ENCODE data around the gene C19orf25. TPM values are rescaled to one million over a fixed set of nuclear protein-coding genes. Genes with fewer than 3 reads are reported as not detected.

Gene C19orf25
- total and polyA plus RNA-seq, 2 donors (not counting 1 experiment from before 2014, with no cell fraction given), result 11.2 to 24.8 TPM

DNA sequence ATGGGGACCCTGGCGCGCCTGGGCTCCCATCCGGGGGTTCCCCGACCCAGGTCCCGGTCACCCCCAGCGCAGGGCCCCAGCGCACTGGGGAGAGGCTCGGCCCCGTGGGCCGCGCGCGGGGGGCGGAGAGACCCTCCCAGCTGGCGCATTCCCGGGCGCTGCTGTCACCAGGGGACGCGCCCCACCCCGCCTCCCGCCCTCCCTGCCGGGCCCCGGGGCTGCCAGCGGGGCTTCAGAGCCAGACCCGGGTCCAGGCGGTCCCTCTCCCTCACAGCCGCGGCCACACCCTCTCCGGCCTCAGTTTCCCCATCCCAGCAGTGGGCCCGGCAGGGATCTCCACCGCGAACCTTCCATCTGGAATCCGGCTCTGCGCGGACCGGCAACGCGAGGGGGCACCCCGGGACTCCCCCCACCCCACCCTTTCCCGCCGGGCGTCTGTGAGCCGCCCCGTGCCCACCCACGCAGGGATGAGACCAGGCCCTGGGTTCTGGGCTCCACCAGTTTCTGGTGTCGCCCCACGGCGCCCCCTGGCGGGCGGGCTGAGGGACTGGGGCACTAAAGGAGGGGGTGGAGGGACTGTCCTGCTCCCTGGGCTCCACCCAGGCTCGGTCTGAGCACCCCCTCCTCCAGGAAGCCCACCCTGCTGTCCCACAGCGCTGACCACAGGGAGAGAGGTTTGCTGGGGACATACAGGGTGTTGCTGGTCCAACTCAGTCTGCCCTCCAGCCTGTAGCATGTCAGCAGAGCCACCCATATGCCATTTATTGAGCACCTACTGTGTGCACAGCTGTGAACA, 34.7 kb upstream of the C19orf25 start:
- no peaks in the 10 kb centered on the region for H3K79me2 ChIP-seq (ENCODE audit: control insufficient read depth, insufficient read depth, low read length)
- no peak overlapping the region for H2AFZ ChIP-seq (ENCODE audit: low read length)
- peak overlapping the region; percentile 51 for H3K4me2 ChIP-seq (ENCODE audit: extremely low read depth, insufficient read depth, low read length)
- H3K36me3 ChIP-seq (ENCODE audit: control insufficient read depth, insufficient read depth, low read length), result no peaks in the 10 kb centered on the region
- no peak for TF ChIP-seq EZH2 (IDR thresholded peaks at IDR 0.05; ENCODE audit: low read length, missing control alignments)
- TF ChIP-seq, protein P1, sequence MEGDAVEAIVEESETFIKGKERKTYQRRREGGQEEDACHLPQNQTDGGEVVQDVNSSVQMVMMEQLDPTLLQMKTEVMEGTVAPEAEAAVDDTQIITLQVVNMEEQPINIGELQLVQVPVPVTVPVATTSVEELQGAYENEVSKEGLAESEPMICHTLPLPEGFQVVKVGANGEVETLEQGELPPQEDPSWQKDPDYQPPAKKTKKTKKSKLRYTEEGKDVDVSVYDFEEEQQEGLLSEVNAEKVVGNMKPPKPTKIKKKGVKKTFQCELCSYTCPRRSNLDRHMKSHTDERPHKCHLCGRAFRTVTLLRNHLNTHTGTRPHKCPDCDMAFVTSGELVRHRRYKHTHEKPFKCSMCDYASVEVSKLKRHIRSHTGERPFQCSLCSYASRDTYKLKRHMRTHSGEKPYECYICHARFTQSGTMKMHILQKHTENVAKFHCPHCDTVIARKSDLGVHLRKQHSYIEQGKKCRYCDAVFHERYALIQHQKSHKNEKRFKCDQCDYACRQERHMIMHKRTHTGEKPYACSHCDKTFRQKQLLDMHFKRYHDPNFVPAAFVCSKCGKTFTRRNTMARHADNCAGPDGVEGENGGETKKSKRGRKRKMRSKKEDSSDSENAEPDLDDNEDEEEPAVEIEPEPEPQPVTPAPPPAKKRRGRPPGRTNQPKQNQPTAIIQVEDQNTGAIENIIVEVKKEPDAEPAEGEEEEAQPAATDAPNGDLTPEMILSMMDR (conservative IDR thresholded peaks at IDR 0.05 in 1 of 2, IDR thresholded peaks at IDR 0.05 in 1 of 2; ENCODE audit: low read depth in 1 of 2, low read length in 2 of 2), result peak; percentile 47 to 50
- no peaks in the 10 kb centered on the region for H3K4me1 ChIP-seq (ENCODE audit: control insufficient read depth, extremely low read depth, insufficient read depth, low read length)
- peak overlapping the region in 3 of 4 experiments; percentile 12 to 67 (median 58) for H3K4me3 ChIP-seq (replicated peaks in 1 of 4; ENCODE audit: control extremely low read depth in 1 of 4, insufficient read depth in 1 of 4, low read depth in 3 of 4, low read length in 4 of 4)
- peaks cover 3% of the 10 kb centered on the region for H3K27me3 ChIP-seq (ENCODE audit: control insufficient read depth, insufficient read depth, low read length)
- DNase-seq (ENCODE audit: low read depth in 2 of 2), result peak; percentile 29 to 42
- H3K9me3 ChIP-seq (ENCODE audit: control insufficient read depth, insufficient read depth, low read depth, low read length), result no peaks in the 10 kb centered on the region
- H3K9ac ChIP-seq (ENCODE audit: insufficient read depth, low read length), result peak overlapping the region; percentile 66
- H4K20me1 ChIP-seq (ENCODE audit: control insufficient read depth, extremely low read depth, insufficient read depth, low read length), result no peaks in the 10 kb centered on the region
- H3K27ac ChIP-seq (ENCODE audit: insufficient read depth, low read length), result no peak overlapping the region

DNA sequence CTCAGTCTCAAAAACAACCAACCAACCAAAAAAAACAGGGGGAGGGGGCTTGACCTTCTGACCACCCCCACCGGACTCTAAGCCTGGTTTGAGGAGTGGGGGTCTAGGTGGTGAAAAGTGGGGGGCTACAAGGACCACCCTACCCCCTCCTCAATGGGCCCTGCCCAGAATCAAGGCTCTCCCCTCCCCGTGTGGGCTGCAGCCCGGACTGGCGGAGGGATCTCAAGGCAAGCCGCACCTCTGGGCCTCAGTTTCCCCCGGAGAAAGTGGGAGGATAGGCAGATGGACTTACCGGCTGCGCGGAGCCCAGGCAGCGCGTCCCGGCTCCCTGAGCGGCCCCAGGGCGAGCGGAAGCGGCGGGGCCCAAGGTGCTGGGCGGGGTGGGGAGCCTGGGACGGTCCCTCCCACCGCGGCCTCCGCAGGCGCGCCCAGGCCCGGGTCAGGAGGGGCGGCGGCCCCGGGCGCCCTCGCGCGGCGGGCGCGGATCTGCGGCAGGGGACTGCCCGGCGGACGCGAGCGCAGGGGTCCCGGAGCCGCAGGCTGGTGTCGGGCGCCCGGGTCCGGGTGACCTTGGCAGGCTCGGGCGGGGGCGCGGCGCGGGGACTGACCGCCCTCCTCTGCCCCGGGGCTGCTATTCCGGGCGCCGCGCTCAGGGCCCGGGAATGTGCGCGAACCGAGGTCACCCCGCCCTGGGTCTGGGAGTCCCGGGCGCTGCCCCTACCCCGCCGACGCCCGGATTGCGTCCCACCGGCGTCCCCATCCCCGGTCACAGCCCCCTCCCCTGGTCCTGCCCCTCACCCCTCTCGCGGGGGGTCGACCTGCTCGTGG, 33.9 kb upstream of the C19orf25 start, which contains the start of gene ADAMTSL5:
Gene ADAMTSL5 (minus strand): TSS at position 349 of the 828 bp plus-strand sequence. CDS start 2,076 bp downstream, outside the sequence.
- peak within 1 kb of the TSS; percentile 54 to 67 (median 59) for H3K4me3 ChIP-seq (replicated peaks in 1 of 4; ENCODE audit: control extremely low read depth in 1 of 4, insufficient read depth in 1 of 4, low read depth in 3 of 4, low read length in 4 of 4)
- H3K4me2 ChIP-seq (ENCODE audit: extremely low read depth, insufficient read depth, low read length), result peak within 1 kb of the TSS; percentile 82
- no peaks in the 10 kb centered on the region for H3K4me1 ChIP-seq (ENCODE audit: control insufficient read depth, extremely low read depth, insufficient read depth, low read length)
- no peak within 1 kb of the TSS for H2AFZ ChIP-seq (ENCODE audit: low read length)
- H3K9me3 ChIP-seq (ENCODE audit: control insufficient read depth, insufficient read depth, low read depth, low read length), result no peaks in the 10 kb centered on the region
- peak within 1 kb of the TSS; percentile 66 for H3K9ac ChIP-seq (ENCODE audit: insufficient read depth, low read length)
- H4K20me1 ChIP-seq (ENCODE audit: control insufficient read depth, extremely low read depth, insufficient read depth, low read length), result no peaks in the 10 kb centered on the region
- peak; percentile 41 to 50 for DNase-seq (ENCODE audit: low read depth in 2 of 2)
- H3K27ac ChIP-seq (ENCODE audit: insufficient read depth, low read length), result no peak within 1 kb of the TSS
- H3K36me3 ChIP-seq (ENCODE audit: control insufficient read depth, insufficient read depth, low read length), result no peaks in the 10 kb centered on the region
- no peaks in the 10 kb centered on the region for H3K27me3 ChIP-seq (ENCODE audit: control insufficient read depth, insufficient read depth, low read length)
- no peak for TF ChIP-seq EZH2 (IDR thresholded peaks at IDR 0.05; ENCODE audit: low read length, missing control alignments)
- TF ChIP-seq, protein P1 (conservative IDR thresholded peaks at IDR 0.05 in 1 of 2, IDR thresholded peaks at IDR 0.05 in 1 of 2; ENCODE audit: low read depth in 1 of 2, low read length in 2 of 2), result no peak
- H3K79me2 ChIP-seq (ENCODE audit: control insufficient read depth, insufficient read depth, low read length), result no peaks in the 10 kb centered on the region
